Measurements from ENCODE around the gene SAXO2.

DNA sequence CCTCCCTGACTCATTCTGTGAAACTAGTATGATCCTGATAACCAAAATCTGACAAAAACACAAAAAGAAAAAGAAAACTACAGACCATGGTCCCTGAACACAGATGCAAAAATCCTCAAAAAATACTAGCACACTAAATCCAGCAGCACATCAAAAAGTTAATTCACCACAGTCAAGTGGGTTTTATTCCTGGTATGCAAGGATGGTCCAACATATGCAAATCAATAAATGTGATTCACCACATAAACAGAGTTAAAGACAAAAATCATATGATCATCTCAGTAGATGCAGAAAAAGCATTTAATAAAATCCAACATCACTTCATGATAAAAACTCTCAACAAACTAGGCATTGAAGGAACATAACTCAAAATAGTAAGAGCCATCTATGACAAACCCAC lies 12.8 kb downstream of the SAXO2 start:
- no peak for TF ChIP-seq ARNT (IDR thresholded peaks at IDR 0.05)
- no peak for TF ChIP-seq NFRKB (IDR thresholded peaks at IDR 0.05)
- TF ChIP-seq SP1 (IDR thresholded peaks at IDR 0.05): no peak
- no peak for TF ChIP-seq FOXM1 (IDR thresholded peaks at IDR 0.05; ENCODE audit: borderline replicate concordance)
- no peak for TF ChIP-seq TARDBP (IDR thresholded peaks at IDR 0.05)
- TF ChIP-seq FOXK2 (IDR thresholded peaks at IDR 0.05): no peak
- no peak for TF ChIP-seq BHLHE40 (IDR thresholded peaks at IDR 0.05; ENCODE audit: borderline replicate concordance)
- no peak for TF ChIP-seq FOXA1 (IDR thresholded peaks at IDR 0.05)
- TF ChIP-seq LEF1 (IDR thresholded peaks at IDR 0.05; ENCODE audit: borderline replicate concordance): no peak
- no peak for TF ChIP-seq HDGF (IDR thresholded peaks at IDR 0.05; ENCODE audit: borderline replicate concordance)
- TF ChIP-seq ELF4 (IDR thresholded peaks at IDR 0.05): no peak
- TF ChIP-seq, protein P1, sequence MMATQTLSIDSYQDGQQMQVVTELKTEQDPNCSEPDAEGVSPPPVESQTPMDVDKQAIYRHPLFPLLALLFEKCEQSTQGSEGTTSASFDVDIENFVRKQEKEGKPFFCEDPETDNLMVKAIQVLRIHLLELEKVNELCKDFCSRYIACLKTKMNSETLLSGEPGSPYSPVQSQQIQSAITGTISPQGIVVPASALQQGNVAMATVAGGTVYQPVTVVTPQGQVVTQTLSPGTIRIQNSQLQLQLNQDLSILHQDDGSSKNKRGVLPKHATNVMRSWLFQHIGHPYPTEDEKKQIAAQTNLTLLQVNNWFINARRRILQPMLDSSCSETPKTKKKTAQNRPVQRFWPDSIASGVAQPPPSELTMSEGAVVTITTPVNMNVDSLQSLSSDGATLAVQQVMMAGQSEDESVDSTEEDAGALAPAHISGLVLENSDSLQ (IDR thresholded peaks at IDR 0.05): no peak
- TF ChIP-seq L3MBTL2 (conservative IDR thresholded peaks at IDR 0.05): no peak

Data from HEK293T (cell line).